NCI-H2029 (cell line): Measurements from ENCODE around the gene ZFYVE21.

ENCODE experiments used
- DNase-seq: peaks from one replicate; lab custom pipeline; 2025; lab: John Stamatoyannopoulos, UW

Gene ZFYVE21

GRCh38 chr14:103725001-103725682, 9.5 kb downstream of the ZFYVE21 start:
- DNase-seq: no peak

- DNase-seq: no peak
These were observed 10.3 kb downstream of the ZFYVE21 start for GRCh38 chr14:103725739-103726395.

DNA sequence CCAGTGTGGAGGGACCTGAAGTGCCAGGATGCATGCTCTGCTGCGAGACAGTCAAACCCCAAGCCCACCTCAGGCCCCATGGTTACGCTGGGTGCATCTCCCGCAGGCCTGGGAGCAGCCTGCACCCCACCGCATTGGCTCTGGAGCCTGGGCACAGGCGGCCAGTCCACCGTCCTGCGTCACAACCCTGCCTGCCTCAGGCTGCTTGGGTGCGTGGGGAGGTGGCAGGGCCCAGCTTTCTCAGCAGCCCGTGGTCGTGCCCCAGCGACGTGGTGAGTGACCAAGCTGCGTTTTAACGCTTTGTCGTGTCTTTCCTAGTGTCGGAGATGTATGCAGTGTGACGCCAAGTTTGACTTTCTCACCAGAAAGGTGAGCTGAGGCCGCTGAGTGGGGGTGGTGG, 10.9 kb downstream of the ZFYVE21 start:
- no peak for DNase-seq

DNA sequence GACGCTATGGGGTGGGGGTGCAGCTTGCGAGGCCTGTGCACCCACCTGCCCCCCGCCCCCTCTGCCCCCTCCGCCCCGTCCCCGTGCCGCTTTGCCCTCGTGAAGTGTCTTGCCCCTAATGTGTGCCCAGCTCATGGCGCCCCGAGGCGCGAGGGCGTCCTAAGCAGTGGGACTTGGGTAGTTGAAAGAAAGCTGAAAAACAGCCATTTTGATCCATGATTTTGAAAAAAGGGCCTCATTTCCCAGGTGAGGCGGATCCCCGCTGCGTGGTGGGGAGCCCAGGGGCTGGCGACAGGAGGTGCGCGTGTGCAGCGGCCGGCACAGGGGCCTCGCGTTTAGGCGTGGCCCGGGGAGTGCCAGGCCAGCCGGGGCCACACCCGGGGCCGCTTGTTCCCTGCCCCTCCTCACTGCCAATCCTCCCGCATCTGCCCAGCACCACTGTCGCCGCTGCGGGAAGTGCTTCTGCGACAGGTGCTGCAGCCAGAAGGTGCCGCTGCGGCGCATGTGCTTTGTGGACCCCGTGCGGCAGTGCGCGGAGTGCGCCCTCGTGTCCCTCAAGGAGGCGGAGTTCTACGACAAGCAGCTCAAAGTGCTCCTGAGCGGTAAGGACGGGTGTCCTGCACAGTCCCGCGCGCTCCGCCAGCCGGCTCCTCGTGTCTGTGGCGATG, 11.8 kb downstream of the ZFYVE21 start:
- no peak for DNase-seq

- DNase-seq: no peak
These were observed 12.5 kb downstream of the ZFYVE21 start for GRCh38 chr14:103728141-103728540.

GRCh38 chr14:103728721-103729120, 13.1 kb downstream of the ZFYVE21 start:
- DNase-seq: peak; percentile 11

DNA sequence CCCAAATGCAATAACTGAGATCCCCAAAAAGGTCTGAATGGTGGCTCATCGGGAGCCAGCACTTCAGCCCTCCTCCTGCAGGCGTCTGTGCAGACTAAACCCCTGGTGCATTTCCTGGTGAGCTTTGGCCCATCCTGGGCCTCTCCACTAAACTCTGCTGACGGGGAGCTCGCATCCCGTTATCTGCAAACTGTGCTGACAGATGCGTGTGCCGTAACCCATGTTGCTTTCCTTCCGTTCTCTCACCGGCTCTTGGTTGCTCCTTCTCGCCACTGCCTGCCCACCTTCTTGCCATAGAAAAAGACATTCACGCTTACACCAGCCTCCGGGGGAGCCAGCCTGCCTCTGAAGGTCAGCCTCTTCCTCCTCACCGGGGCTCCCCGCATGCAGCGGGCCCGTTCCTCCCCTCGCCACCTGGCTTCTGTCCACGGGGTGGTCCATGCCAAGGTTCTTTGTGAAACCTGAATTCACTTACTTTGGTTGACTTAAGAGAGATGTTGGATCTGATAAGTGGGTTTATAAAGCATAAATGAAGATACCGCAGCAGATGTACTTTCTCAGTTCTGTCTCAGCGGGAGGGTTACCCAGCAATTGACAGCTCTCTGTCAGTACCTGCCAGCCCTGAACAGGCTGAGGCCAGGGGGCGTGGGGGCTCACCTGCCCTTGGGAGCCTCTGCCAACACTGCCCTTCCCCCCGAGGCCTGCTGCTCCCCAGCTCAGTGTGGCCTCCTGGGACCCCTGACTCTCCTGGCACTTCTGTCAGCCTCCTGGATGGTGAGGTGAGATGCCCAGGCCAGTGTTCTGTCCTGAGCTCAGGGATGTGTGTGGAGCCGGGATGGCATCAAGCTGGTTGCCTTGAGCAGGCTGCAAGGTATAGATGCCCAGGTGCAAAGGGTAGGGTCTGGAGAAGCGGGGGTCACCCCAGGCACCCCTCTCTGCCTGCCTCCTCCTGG, 14.2 kb downstream of the ZFYVE21 start:
- DNase-seq: no peak

- DNase-seq: no peak
These were observed 15.0 kb downstream of the ZFYVE21 start for GRCh38 chr14:103730490-103731035.

DNA sequence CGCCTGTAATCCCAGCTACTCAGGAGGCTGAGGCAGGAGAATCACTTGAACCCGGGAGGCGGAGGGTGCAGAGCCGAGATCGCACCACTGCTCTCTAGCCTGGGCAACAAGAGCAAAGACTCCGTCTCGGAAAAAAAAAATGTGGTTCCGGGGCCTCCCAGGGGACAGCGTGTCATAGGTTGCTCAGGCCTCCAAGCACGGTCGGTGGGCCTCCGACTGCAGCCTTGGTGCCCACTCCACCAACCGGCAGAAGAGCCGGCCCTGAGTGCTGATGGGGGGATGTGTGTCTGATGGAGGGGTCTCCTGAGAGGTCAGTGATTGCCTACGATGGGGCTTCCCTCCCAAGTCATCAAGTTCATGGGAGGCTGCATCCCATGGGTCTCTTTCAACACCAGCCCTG, 15.9 kb downstream of the ZFYVE21 start:
- no peak for DNase-seq

DNA sequence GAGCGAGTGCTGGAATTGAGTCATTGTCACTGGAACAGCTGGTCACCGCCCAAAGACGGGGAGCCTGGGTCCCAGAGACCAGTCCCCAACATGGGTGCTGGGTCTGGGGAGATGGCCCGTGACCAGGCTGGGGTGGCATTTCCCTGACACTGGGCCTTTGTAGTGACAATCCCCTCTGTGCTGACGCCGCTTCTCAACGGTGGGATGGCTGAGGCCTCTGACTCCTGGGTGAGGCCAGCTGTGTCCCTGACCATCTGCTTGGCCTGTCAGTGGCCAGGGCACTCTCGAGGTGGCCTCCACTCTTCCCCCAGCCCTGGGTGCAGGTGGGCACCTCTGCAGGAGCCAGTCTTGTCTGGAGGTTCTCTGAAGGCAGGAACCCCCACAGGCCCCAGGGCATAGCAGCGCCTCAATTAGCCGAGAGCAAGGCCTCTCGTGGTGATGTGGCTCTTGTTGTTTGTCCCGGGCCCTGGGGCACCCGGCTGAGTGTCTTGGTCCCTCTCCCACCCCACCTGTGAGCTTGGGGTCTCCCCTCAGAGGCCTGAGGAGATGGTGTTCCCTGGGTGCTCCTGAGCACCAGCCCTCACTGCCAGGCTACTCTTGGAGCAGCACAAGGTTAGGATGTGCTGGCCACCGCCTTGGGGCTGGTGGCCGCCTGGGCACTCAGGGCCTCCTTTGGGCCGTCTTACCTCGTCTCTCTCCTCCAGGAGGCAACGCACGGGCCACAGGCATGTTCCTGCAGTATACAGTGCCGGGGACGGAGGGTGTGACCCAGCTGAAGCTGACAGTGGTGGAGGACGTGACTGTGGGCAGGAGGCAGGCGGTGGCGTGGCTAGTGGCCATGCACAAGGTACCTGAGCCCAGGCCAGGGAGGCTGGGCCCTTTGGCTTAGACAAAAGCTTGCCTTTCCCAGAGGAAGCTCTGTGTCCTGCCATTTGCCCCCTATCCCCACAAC, 16.6 kb downstream of the ZFYVE21 start:
- DNase-seq: no peak

DNA sequence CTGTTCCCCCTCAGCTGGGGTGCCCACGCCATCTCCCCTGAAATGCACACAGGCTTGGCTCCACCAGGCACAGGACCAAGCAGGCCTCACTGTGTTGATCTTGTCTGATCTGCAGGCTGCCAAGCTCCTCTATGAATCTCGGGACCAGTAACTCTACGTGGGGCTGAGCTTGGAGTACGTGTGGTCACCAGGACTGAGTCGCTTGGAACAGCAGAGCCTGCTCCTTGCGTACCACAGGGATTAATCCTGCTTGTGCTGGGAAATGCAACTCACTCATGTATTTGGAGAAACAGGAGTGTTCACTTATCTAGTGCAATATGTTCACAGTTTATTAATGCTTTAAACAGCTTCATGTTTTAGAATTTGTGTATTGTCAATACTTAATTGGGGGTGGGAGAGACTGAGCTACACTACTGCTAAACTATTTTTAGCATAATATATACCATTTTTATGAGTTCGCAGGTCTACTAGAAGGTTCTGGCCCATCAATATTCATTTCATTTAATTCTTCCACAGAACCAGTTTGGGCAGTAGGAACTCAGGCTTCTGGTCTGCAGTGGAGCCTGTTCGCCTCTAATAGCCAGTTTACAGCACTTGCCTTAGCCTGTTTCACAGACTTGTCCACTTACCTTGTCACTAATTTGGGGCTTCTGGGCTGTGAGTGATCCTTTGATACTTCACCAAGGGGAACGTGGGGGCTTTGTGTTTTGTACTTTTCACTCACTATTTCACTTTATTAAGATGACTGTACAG, 17.4 kb downstream of the ZFYVE21 start:
- DNase-seq: no peak

- no peak for DNase-seq
These were observed 18.0 kb downstream of the ZFYVE21 start for GRCh38 chr14:103733651-103734050.

GRCh38 chr14:103734081-103734888, 18.7 kb downstream of the ZFYVE21 start:
- DNase-seq: no peak

DNA sequence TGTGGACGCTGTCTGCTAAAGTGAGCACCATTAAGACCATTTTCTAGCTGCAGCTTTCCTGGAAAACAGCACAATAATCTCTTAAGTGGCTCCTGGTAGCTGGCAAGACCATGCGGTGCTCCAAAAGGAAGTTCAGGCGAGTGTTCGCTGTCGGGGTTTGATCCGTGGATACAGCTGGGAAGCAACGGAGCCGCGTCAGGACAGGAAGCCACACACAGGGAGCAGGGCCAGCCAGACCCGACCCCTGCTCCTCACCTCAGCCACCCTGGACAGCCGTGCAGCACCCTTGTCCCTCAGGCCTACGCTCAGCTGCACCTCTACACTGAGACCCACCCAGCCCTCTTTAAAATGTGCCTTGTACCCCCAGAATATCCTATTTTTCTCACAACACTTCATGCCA, 19.4 kb downstream of the ZFYVE21 start:
- DNase-seq: no peak

DNA sequence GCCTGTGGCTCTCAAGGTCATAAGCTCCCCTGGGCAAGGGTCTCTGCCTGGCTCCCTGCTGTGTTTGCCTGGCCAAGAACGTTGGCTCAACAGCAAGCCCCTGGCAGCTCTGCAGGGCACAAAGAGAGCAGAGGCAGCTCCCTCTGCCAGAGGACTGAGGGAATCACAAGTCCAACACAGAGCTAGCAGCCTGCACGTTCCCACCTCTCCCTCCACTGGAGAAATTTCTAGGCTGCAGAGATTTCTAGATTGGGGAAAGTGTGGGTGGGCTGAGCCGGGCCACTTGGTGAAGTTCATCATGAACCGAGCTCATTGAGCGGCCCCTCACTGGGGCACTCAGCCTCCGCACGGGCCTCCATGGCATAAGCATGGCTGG, 19.8 kb downstream of the ZFYVE21 start:
- no peak for DNase-seq

DNA sequence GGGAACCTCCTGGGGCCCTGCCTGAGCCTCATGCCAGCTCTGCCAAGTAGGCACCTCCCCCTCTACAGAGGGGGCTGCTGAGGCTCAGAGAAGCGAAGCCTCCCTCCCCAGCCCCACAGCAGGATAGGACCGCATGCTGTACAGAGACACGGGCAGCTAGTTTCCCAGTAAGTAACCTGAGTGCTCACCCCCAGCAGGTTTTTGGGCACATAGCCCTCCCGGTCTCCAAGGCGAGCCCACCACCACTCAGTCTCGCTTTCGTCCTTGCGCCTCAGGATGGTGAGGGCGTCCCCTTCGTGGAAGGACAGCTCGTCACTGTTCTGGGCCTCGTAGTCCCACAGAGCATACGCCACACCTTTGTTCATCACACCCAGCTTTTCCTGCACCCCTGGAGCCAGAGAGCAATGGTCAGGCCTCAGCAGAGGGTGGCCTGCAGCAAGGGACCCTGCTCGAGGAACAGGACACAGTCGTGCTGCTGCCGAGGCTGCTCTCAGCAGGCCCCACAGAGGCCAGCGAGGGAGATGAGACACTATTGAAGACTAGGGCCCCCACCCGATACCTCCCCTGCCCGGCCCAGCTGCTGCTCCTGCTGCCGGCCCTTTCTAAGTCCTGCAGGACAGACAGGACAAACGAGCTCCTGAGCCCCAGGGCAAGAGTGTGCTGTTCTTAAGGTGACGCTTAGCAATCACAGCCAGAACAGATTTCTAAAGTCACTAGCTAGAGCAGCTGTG, 20.4 kb downstream of the ZFYVE21 start:
- no peak for DNase-seq

DNA sequence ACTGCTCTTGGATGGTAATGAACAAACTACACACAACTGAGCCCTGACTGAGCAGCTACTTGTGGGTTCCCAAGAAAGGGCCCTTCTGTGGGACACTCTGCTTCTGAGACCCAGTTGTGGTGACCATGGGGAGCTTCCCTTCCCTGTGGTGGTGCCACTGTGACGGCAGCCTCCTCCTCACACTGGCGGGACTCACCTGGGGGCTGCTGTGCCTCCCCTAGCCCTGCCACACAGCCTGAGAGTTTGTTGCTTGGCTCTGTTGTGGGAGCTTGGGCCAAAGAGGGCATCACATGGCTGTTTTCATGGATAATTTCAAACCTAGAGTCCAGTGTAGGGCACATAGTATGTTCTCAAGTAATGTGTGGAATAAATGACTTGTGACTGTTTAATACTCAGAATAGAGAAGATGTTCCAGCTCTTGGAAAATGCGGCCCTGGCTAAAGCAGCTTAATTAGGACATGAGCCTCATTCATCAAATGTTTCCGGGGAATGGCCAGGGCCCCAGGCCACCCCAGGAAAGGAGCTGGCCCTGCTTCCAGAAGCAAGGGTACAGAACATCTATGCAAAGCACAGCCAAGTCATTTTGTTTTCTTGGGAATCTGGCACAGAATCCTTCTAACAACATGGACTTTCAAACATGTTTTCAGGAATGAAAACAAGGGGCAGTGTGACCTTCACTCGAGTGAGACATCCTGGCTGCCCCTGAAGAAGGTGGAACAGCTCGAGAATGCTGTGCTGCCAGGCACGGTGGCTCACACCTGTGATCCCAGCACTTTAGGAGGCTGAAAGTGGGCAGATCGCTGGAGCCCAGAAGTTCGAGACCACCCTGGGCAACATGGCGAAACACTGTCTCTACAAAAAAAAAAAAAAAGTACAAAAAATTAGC, 21.2 kb downstream of the ZFYVE21 start:
- no peak for DNase-seq
